HTR-8/SVneo (cell line): Measurements from ENCODE around the gene GCA.

Experiments used
- DNase-seq: peaks from one replicate; pipeline ENCODE4 v3.0.0; 2011; ENCODE audit warnings: low spot score, mixed read lengths; ENCODE audit not compliant: insufficient read length
- FAIRE-seq: peaks from 2 replicates; lab custom pipeline; 2011; peaks lifted over from hg19 to GRCh38; lab: Jason Lieb, UNC

GCA gene

GRCh38 chr2:162343824-162344616 is at the start of gene GCA:
Gene GCA (plus strand): TSS chr2:162344132. CDS start chr2:162344249, 117 bp downstream.
- peak; percentile 94 for DNase-seq
- peak; percentile 99 for FAIRE-seq

GRCh38 chr2:162295009-162295408 is 48.9 kb upstream of the GCA start:
- DNase-seq: no peak
- FAIRE-seq: no peak

DNA sequence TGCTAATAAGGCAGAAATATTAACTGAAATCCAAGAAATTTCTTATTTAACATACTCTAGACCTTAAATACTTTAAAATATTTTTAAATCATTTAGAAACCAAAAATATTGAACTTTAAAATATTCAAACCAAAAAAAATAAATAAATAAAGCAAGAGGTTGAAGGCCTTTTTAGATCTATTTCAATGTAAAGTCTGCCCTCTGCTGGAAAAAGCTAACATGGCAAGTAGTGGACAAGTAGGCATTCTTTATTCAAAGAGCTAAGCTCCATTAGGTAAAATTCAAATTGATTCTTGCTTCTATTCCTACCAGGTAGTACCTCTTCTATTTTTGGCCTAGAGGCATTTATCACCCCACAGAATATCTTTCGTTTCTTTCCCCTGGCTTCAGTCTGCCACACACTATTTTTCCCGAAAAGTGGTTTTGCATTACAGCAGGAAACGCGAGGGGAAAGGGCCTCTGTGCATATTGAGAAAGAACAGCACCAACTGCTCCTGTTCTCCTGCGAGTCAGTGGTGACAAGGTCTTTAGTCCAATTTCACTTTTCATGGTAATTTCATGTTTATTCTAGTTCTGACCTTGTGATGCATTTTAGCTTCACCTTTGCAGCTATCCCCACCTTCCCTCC is 45.9 kb upstream of the GCA start:
- FAIRE-seq (no peak), DNase-seq (peak; percentile 20)

DNA sequence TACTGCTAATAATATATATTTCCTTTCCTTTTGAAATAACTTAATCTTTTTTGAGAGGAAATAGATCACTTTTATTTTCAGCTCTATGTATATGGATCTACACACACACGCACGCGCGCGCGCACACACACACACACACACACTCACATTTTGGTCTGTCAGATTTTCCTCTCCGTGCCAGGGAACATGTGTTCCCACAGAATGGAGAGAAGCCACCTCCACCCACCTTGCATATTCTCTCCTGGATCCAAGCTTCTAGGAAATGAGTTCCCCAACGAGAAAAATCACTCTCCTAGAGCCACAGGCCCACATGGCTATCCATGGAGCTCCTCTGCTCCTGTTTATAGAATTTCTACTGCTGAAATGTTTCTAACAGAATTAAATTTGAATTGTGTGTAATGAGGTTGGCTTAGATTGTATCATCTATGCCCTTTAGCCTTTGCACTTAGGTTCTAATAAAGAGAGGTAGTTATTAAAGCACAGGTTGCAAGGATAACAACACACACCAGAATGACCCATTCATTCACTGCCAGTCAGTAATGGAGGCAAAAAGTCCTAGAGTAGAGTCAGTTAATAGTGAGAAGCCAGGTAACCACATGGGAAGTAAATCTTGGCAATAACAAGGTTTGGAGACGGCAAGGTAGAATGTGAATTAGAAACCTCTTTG is 45.1 kb upstream of the GCA start:
- FAIRE-seq (no peak), DNase-seq (no peak)

GRCh38 chr2:162300266-162300665 is 43.7 kb upstream of the GCA start:
- DNase-seq (no peak), FAIRE-seq (no peak)

DNA sequence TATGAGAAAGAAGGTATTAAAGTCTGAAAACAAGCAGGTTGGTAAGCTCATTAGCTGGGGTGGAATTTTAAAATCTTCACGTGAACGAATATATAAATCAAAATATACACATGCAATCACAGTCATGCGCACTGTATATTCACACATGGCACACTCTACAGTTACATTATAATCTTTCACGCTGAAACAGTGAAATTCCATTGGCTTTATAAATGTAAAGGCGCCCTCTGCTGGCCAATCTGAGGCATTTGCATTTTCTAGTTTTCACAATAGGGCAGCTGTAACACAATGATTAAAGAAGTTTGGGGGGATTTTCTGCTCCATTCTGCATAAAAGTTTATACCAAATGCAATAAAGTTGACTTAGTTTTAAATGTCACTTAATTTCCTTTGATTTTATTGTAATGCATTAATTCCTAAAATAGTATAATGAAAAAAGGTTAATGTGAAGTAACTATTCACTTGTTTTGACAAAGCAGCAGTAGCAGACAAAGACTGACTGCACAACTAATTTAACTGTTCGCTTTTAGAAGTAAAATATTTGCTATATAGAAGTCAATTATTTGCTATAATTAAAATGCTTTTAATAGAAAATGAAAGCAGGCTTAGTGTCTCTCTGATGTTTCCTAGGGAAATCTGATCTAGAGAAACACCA is 42.7 kb upstream of the GCA start:
- peak; percentile 25 for DNase-seq
- FAIRE-seq: no peak

DNA sequence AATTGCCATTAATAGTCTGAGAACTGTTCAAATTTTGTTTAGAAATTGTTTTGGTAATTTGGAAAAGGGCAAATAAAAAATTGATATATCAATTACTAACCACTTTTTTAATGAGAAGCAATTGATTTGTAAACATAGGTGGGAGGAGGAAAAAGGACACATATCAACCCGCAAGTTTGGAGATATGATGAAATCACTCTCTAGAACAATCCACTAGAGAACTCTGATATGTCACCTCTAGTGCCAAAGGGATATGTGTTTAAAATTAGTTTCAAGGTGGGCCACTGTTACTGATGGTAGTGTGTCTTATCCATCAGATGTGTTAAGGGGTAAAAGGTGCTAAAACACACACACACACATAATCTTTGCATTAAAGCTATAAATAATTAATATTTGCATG is 42.1 kb upstream of the GCA start:
- FAIRE-seq (no peak), DNase-seq (no peak)

DNA sequence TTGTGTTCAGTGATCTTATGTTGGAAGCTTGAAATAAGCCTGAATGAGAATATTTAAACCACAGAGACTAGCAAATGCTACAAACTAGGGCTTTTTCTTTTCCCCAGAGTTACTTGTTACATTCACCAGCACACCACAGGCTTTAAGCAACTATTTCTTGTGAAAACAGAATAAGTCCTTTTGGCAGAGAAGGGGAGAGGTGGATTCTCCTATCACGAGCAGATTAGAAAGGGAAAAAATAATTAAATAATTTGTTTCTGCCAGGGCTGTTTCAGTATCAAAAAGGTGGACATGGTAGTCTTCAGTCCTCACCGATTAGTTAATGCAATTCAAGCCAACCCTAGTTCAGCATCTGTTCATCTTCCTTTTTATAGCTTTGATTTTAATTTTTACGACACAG is 38.0 kb upstream of the GCA start:
- FAIRE-seq (no peak), DNase-seq (no peak)

DNA sequence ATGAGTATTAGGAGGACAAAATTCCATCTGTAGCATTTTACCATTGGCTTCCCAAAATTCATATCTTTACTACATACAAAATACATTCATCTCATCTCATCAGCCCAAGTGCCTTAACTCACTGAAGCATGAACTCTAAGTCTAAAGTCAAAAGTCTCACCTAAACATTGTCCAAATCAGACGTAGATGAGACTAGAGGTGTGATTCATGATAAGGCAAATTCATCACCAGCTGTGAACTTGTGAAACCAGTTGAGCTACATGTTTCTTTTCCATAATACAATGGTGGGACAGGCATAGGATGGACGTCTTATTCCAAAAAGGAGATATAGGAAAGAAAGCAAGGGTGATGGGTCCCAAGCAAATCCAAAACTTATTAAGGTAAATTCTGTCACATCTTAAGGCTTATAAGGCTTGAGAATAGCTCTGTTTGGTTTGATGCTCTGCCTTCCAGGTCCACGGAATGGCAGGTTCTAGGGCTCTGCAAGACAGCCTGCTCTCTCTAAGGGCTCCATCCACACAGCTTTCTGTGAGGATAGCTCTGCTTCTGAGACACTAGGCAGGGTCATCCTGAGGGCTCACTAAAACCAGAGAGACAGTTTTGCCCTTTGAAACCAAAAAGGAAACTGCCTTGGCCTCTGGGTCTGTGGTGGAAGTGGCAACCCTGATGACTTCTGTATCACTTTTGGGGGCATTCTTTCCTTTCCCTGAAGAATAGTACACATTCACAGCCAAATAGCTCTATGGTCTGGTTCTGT is 35.0 kb upstream of the GCA start:
- no peak for FAIRE-seq
- DNase-seq: no peak

DNA sequence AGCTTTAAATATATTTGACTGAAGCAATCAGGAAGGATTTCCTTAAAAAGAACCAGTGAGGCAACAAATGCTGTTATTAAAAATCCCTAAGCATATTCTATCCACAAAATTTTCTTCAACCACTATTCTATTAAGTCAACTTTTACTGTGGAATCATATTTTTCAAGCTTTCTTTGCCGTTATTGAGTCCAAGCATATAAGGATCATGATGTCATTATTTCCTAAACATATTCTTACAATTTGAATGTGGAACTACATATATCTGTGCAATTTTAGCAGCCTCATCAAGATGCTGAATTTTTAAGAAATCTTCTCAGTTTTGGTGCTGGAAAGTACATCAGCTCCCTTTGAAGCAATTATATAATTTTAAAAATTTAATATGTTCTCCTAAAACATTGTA is 31.1 kb upstream of the GCA start:
- FAIRE-seq (no peak), DNase-seq (no peak)

- FAIRE-seq (no peak), DNase-seq (no peak)
Observed at GRCh38 chr2:162315938-162316337, 28.0 kb upstream of the GCA start.

DNA sequence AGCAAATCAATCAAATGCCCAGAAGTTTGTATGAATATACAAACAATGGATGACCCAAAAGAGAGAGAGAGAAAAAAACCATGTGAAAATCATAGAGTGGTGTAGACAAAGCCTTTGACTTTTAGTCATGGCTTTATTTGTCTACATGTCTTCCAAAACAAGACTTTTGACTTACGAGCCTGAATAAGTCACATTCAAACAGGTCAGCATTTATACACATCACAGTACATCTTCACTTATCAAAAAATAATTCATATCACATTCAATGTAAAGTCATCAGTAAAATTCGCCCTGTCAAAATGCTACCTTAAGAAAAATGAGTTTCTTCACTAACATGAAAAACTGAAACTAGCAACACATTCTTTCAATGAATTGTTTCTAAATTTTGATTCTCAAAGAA is 27.3 kb upstream of the GCA start:
- FAIRE-seq (no peak), DNase-seq (no peak)

DNA sequence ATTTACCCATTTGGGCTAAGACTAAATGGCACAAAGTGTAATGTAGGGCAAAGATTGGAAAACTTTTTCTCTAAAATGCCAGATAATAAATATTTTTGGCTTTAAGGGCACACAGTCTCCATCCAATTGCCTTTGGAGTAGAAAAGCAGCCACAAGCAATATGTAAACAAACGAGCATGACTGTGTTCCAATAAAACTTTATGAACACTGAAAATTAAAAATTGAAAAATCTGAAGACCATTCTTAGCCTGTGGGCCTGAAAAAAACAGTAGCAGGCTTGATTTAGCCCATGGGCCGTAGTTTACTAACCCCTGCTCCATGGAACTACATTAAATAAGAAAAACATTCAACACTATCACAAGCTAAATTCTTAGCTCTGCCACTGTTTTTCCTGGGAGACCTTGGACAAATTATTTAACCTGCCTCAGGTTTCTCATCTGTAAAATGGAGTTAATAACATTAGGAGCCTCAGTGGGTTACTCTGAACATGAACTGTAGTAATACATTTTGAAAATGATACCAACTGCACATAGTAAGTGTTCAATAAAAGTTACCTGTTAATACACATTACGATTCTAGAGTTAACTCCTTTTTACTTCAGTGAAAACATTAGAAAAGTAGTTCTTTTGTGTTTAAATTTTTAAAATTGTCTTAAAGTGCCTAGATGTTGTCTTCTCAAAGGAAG is 26.7 kb upstream of the GCA start:
- FAIRE-seq (no peak), DNase-seq (no peak)

GRCh38 chr2:162317861-162318327 is 26.0 kb upstream of the GCA start:
- no peak for FAIRE-seq

DNA sequence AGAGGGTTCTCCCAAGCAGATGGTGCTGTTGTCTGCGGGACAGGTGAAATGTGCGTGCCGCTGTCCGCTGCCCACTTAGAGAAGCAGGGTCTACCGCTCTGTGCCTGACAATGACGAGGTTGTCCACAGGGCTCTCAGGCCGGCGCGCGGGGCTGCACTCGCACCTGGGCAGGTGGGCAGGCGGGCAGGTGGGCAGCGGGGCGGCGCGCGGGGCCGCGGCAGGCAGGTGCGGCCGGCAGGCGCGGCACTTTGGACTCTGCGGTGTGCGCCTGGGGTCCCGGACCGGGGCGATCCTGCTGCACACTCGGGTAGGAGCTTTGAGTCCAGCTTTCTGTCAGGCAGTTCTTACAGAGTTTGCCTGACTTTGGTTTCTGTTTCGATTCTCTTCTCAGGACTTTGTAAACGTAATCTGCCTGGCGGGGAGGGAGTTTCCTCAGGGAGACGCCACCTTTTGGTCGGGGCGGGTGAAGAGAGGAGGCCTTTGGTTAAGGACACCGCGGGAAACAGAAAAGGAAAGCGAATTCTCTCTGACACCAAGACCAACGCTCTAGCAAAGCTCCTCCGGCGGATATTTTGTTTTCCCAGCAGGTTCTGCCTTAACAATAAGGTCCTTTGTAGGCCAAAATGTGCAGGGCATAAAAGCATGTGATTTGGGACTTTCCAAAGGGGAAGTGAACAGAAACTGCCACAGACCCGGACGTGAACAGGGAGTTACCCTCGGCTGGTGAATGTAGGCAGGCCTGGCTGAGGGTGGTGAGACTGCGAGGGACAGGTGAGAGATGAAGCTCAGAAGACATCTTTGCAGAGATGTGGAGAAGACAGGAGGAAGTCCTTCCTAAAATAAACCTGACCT is 25.4 kb upstream of the GCA start, which contains the start of gene IFIH1:
Gene IFIH1 (minus strand): TSS at position 357 of the 853 bp plus-strand sequence. CDS start 377 bp downstream, outside the sequence.
- FAIRE-seq (peak; percentile 42), DNase-seq (peak; percentile 80)

More at GRCh38 chr2:162317861-162318327, 26.0 kb upstream of the GCA start:
- no peak for DNase-seq

GRCh38 chr2:162320864-162321517 is 22.9 kb upstream of the GCA start:
- FAIRE-seq (no peak), DNase-seq (no peak)

DNA sequence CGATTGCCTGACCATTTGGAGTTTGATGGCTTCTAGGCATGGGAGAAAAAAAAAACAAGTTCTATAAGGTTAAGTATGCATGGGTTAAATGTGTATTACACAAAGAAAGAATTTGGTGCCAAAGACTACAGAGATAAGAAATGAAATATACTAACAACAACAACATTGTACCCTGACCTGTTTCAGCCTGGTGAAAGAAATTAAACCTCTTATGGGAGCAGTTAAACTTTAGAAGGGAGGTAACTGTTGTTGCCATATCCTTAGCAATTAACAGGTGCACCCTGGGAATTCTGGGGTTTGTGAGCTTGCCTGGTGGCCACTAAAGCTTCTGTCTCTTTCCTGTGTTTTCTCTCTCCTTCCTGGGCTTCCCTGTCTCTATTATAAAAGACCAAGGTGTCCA is 19.0 kb upstream of the GCA start:
- DNase-seq (no peak), FAIRE-seq (no peak)
